GM08714 (cell line): ENCODE results near the gene TOLLIP.
A peak's percentile ranks its signal among the peaks of the same experiment; 100 is the strongest.

Experiments
- H3K4me3 ChIP-seq: fragments of 200-500 bp; sonication (Bioruptor generic); 2 replicates; pipeline ENCODE4 v1.5.1; 2014; ENCODE audit warnings: mild to moderate bottlenecking, low read length, inconsistent platforms
- ZNF274 ChIP-seq: IDR thresholded peaks from 2 replicates; pipeline ENCODE4 v1.6.1; 2012; ENCODE audit warnings: mild to moderate bottlenecking, low read depth, low read length

The TOLLIP gene

DNA sequence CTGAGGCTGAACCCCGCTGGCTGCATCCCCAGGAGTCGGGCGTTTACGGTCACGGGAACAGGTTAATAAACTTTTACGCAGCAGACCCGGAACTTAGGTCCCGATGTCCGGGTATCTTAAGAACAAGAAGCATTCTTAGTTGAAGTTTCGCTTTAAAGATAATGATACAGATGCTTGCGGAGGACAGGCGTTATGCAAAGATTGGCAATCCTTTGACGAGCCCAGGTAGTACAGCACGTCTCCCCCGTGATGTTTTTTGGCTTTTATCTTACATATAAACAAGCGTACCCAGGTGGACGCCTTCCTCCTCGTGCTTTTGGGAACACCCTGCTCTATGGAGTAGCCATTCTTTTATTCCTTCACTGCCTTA lies 871 bp upstream of the TOLLIP start:
- H3K4me3 ChIP-seq, result peak overlapping the region; percentile 62; the same call in 1 of the 2 replicates
- TF ChIP-seq ZNF274, result no peak

DNA sequence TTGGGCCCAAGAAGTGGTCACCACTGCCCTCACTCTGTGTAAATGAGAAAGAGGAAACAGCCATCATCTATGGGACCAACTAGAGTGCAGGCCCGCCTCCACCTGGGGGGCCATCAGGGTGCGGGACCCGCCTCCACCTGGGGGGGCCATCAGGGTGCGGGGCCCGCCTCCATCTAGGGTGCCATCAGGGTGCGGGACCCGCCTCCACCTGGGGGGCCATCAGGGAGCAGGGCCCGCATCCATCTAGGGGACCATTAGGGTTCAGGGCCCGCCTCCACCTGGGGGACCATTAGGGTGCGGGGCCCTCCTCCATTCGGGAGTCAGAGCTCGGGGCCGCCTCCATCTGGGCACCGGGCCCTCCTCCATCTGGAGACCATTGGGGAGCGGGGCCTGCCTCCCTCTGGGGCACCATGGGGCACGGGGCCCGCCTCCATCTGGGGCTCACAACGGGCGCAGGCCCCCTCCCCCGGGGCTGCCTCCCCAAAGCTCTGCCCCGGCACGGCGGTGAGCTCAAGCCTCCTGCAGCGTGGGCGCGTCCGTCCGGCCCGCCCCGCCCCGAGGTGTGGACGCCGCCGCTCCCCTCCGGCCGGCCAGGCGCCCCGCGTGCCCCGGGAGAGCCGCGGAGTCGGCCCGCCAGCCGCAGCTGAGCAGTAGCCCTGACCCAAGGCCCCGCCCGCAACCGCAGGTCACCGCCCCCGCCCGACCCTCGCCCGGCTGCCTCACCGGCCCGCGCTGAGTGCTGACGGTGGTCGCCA lies 512 bp downstream of the TOLLIP start:
- peak overlapping the region; percentile 58; the same call in 1 of the 2 replicates for H3K4me3 ChIP-seq
- no peak for TF ChIP-seq ZNF274

DNA sequence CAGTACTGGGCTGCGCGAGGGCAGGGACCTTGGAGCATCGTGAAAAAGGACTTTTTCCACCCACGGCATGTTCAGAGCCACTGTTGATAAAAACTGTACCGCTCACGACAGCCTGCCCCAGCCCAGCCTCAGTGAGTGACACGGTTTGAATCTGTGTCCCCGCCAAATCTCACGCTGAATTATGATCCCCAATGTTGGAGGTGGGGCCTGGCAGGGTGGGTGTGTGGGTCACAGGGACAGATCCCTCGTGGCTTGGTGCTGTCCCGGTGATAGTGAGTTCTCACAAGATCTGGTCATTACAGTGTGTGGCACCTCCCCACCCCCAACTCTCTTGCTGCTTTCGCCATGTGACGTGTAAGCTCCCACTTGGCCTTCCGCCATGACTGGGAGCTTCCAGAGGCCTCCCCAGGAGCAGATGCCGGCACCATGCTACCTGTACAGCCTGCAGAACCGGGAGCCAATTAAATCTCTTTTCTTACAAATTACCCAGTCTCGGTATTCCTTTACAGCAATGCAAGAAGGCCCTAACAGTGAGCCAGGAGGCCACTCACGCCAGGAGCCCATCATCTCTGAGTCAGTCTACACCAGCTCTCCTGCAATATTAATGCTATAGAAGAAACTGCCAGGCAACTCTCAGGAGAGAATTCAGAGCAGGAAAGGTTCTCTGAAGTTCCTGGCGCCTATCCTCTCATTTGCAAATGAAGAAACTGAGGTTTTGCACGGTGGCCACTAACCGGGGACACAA lies 1.3 kb downstream of the TOLLIP start:
- TF ChIP-seq ZNF274, result no peak
- H3K4me3 ChIP-seq, result peak overlapping the region; percentile 58; the same call in 1 of the 2 replicates

DNA sequence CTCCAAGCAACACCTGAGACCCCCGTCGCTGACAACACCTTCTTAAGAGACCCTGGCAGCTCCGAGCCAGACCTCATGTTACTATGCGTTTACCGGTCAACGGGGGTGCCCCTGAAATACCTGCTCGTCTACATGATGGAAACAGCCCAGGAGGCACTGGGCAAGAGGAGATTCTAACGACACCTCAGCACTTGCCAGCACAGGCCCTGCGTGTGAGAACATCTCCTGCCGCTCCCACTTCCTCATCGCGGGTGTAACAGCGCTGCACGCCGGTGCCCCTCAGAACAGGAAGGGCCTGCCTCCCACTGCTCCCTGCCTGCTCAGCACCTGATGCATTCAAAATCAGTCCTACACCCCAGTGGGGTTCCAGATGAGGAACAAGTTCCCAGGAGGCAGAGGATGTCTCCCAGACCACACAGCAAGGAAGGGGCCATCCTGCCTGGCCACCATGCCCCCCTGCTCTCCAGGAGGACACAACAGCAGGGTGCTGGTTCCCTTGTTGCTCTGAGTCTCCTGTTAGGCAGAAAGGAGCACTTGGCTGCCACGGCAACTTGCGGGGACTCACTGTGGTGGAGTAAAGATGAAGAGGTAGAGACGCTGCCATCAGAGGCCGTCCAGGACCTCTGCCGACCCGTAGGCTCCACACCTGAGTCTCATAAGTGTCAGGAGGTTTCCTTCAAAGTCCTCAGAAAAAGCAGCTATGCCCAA lies 2.1 kb downstream of the TOLLIP start:
- no peak overlapping the region for H3K4me3 ChIP-seq
- TF ChIP-seq ZNF274, result no peak

DNA sequence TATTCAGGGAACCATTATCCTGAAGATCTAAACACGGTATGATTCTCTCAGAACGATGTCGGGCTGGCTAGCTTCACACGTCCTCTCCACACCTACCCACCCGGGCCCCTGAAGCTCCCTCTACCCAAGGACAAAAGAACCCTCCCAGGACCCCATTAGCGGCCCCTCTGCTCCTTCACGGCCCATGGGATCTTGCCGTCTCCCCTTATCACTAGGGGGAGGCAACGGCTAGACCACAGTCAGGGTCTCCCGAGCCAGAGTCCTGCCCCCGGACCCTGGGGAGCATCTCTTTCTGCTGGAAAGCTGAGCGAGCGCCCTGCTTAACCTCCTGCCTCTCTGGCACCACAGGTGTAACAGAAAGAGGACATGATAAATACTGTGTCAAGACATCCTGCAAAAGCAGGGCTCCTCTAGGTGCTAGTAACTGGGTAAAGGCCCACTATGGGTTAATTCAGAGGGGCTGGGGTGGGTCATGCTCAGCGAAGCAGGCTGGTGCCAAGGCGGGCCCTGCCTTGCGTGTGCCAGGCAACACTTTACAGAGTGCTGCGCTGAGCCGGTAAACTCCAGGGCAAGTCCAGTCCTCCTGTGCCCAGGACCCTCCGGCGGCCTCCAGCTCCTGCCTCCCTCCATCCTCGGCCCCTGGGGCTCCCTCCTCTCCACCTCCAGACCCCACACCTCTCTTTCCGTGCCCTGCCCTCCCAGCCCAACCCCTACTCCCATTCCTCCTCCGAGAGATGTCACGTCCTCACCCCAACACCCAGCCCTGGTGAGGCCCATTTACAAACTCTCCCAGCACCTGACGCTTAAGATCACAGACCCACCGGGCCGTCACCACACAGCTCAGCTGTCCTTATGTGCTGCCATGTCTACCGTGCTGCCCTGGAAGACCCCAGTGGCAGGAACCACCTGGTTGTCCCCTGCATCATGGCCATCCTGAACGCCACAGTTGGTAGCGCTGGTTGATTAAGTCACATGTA lies 3.0 kb downstream of the TOLLIP start:
- no peak overlapping the region for H3K4me3 ChIP-seq
- no peak for TF ChIP-seq ZNF274

DNA sequence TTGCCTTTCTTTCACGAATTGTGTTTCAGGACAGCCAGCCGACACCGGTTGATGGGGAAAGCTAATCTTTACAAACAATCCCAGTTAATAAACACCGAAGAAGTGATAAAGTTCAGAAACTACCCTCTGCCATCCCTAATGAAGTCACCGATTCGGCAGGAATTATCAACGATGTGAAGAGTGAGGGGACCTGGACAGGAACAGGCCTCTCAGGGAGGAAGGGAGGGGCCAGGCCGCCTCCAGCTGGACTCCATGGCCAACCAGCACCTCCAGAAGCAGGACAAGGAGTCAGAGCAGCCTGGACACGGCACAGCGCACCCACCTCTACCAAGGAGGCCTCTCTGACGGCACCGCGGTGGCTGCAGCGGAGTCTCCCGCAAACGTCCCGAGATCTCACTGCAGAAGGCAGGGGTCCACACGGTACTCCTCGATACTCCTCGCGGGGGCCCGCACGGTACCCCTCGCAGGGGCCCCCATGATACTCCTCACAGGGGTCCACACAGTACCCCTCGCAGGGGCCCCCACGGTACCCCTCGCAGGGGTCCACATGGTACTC lies 3.9 kb downstream of the TOLLIP start:
- no peak for TF ChIP-seq ZNF274
- H3K4me3 ChIP-seq, result no peak overlapping the region

DNA sequence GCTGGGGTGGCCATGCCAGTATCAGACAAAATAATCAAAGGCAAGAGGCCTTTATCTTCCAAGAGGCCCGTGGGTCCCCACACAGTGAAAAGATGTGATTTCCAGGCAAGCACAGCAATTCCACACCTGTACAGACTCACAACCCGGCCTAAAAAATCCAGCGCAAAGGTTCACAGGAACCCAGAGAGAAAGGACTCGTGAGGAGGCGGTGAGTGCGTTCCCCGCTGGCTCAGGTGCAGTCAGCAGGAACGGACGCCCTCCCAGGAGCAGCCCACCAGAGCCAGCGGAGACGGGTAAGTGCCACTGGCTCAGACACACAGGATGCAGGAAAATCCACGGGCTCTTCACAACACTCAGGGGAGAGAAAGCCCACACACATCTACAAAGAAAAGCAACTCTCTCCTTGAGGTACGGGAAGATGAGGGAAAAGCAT lies 4.4 kb downstream of the TOLLIP start:
- no peak for TF ChIP-seq ZNF274
- H3K4me3 ChIP-seq, result no peak overlapping the region

DNA sequence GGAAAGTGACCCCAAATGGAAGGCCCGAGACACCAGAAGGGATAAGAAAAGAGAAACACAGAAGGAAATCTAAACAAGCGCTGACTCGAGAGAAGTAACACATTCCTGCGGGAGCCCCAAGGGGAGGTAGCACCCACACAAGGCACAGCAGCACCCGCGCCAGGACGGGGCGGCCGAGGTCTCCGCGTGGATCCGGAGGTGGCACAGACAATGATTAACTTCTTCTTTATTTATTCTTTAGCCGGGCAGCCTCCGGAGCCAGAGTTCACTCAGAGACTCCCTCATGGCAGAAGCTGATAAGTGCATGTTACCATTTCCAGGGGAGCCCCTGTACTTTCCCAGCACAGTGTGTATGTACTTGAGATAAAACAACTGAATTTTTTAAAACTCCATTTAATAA lies 5.1 kb downstream of the TOLLIP start:
- no peak overlapping the region for H3K4me3 ChIP-seq
- TF ChIP-seq ZNF274, result no peak

DNA sequence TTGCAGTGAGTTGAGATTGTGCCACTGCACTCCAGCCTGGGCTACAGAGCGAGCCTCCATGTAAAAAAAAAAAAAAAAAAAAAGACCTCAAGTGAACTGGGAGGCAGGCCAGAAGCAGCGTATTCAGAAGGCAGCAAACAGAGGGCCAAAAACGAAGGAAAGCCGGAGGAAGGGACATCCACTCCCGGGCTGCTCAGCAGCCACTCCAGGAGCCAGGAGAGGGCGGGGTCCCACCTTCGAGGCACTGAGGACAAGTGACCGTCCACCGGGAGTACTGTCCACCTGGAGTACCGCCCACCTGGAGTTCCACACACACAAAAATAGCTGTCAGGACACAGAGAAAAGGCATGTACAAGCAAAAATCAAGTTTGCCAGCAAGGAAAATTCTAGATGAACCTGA lies 5.5 kb downstream of the TOLLIP start:
- TF ChIP-seq ZNF274, result no peak
- H3K4me3 ChIP-seq, result no peak overlapping the region

DNA sequence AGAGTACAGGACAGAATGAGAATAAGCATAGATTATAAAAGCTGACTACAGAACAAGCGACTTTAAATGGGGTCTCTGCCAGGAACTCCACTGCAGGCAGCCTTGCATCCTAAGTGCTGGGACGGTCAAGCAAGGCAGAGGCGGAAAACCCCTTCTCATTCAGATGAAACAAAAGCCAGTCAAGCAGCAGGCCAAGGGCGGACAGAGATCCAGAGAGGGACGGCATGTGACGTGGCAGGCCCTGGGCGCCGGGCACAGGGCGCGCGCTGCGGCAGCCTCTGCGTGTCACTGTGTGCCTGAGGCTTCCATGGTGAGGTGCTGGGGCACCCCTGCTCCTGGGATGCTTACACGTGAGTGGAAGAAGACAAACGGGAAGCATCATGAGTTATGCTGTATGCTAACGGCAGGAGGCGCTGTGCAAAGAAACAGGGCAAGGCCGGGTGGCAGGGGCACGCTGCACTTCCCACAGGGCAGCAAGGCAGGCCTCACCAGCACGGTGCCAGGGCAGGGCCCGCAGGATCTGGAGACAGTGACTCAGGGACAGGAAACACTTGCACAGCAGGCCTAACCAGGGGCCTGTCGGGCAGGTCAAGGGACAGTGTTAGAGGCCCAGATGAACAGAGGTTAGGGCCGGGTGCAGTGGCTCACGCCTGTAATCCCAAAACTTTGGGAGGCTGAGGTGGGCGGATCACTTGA lies 6.2 kb downstream of the TOLLIP start:
- no peak overlapping the region for H3K4me3 ChIP-seq
- TF ChIP-seq ZNF274, result no peak

DNA sequence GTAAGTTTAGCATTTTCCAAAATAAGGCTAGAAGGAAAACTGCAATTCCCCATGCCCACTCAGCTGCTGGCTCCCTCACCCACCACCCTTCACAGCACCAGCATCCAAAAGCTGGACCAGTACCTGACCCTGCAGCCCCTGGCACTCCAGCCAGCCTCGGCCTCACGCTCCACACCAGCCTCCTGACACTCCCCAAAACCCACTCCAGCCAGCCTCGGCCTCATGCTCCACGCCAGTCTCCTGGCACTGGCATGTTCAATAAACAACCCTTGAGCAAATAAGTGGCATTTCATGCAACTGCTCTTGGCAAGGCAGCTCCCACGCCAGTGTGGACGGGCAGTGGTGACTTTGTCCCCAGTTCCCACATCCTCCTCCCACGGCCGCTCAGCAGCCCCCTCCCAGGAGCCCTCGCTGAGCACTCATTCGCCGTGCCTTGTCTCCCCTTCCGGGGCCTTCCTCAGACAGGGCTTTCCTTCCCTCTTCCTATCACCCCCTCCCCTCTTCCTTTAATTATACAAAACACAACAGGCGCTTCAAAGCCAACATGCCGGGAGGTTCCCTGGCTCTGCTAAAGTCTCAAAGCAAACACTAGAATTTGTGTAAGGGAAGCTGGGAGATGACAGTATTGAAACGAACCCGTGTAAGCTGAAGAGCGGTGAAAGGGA lies 6.8 kb downstream of the TOLLIP start:
- no peak overlapping the region for H3K4me3 ChIP-seq
- no peak for TF ChIP-seq ZNF274

DNA sequence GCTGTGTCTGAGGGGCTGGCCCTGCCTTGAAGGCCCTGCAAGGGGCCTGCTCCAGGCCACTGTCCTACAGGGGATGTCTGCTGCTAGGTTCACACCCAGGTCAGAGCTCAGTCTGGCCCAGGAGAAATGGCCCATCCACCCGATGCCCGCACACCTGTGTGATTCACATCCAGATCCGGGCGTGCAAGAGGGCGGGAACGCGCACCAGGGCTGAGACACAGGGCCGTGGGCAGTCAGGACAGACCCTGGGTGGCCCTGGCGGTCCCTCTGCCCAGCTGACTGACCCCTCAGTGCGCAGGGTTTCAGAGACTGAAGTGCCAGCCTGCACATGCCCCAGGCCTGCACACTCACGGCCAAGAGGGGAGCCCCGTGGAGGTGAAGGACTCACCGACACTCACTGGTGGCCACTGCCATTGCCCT lies 7.4 kb downstream of the TOLLIP start:
- H3K4me3 ChIP-seq, result no peak overlapping the region
- TF ChIP-seq ZNF274, result no peak
